NOMO-1 (cell line): ENCODE results near the gene SMPD3.

Source experiments
- DNase-seq, 2 experiments: peaks; one replicate each; lab custom pipeline; 2025; ENCODE audit not compliant: unreplicated experiment in 2 of 2; lab: John Stamatoyannopoulos, UW

SMPD3 gene

GRCh38 chr16:68372381-68372720 is 76.0 kb downstream of the SMPD3 start:
- DNase-seq, result no peak

- no peak for DNase-seq
These were observed 76.5 kb downstream of the SMPD3 start for GRCh38 chr16:68371706-68372380.

DNA sequence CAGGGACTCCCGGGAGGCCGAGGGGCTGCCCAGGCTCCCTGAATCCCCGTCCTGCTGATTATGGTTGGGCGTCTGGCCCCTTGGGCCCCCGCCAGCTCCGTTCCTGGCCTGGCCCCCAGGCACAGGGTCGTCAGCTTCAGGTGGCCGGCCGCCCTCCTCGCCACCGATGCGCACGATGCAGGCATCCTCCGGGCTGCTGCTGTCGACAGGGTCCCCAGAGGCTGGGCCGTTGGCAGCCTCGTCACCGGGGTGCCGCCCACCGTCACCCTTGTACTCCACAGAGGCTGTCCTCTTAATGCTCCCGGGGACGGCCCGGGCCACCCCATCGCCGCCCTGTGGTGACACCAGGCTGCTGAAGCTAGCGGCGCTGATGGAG is 77.0 kb downstream of the SMPD3 start:
- no peak for DNase-seq

GRCh38 chr16:68370581-68371275 is 77.6 kb downstream of the SMPD3 start:
- DNase-seq, result no peak

GRCh38 chr16:68369697-68370580 is 78.4 kb downstream of the SMPD3 start:
- DNase-seq, result peak; percentile 82 to 86

- DNase-seq, result no peak
These were observed 79.1 kb downstream of the SMPD3 start for GRCh38 chr16:68369168-68369567.

GRCh38 chr16:68368301-68368888 is 79.9 kb downstream of the SMPD3 start:
- DNase-seq, result no peak

DNA sequence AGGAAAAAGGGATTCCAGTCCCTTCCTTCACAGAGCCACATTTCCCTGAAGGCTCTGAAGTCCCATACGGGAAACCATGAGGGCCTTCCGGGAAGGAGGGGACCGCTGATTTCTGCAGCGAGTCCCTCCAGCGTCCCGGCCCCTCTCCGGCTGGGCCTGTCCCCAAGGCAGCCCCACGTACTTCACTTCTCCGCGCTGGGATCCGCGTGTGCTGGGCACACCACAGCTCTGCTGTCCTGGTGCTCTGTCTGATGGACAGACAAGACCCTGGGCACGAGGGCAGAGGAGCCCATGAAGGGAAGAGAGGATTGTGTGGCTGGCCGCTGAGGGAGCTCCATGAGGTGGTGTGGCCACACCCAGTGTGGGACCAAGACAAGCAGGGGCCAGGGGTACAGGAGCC is 80.4 kb downstream of the SMPD3 start:
- DNase-seq, result no peak

DNA sequence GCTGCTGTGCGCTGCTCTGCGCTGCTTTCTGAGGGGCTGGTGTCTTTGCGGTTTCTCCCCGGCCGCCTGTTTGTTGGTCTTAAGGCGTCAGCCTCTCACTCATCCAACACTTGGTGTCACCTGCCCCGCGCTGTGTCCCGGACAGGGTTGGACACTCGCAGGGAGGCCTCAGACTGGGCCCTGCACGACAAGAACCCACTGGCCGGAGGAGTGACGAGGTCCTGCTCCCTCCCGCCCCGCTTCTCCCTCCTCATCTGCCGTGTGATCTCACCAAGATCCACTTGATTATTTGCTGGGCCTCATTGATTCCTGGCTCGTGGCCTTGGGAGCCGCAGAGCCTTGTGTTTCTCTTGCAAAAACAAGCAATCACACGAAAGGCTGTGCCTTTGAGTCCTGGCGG is 80.9 kb downstream of the SMPD3 start:
- DNase-seq, result no peak

DNA sequence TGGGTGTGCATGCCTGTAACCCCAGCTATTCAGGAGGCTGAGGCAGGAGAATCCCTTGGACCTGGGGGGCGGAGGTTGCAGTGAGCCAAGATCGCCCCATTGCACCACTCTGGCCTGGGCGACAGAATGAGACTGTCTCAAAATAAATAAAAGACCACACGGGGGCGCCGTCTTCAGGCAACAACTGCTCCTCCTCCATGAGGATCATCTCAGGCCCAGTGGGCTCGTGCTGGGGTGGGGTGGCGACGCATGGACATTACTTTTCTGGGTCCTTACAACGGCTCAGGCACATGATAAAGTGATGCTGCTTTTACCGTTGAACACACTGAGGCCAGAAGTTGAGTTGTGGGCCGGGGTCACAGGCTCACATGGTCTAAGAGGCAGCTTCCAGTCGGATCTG is 81.3 kb downstream of the SMPD3 start:
- peak; percentile 11 to 26 for DNase-seq

- DNase-seq, result no peak
These were observed 82.2 kb downstream of the SMPD3 start for GRCh38 chr16:68366062-68366461.

DNA sequence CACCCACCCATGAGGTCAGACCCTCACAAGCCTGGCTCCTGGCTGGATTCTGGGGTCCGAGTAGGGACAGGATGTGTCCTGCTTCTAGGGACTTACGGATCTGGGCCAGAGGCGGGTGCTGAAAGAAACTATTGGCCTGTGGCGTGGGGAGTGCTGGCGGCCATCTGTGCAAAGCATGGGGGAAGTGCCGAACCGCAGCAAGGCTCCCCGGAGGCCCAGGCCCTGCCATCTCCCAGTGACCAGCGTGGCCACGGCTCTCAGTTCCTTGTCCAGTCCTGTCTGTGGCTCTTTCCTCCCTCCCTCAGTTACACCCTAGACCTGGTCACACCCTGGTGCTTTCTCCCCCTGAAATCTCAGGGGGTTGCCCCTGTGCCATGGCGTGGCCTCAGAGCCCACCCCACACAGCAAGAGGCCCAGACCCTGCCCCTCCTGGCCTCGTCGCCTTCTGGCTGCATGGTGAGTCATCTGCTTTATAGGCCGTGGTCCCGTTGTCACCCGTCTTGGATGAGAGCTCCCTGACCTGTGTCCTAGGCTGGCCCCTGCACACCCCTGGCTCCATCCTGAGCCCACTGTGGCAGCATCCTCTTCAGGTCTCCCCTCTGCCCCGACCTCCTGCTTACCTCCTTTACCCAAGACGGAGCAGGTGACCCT is 83.0 kb downstream of the SMPD3 start:
- DNase-seq, result no peak

- DNase-seq, result no peak
These were observed 83.7 kb downstream of the SMPD3 start for GRCh38 chr16:68364561-68364998.

DNA sequence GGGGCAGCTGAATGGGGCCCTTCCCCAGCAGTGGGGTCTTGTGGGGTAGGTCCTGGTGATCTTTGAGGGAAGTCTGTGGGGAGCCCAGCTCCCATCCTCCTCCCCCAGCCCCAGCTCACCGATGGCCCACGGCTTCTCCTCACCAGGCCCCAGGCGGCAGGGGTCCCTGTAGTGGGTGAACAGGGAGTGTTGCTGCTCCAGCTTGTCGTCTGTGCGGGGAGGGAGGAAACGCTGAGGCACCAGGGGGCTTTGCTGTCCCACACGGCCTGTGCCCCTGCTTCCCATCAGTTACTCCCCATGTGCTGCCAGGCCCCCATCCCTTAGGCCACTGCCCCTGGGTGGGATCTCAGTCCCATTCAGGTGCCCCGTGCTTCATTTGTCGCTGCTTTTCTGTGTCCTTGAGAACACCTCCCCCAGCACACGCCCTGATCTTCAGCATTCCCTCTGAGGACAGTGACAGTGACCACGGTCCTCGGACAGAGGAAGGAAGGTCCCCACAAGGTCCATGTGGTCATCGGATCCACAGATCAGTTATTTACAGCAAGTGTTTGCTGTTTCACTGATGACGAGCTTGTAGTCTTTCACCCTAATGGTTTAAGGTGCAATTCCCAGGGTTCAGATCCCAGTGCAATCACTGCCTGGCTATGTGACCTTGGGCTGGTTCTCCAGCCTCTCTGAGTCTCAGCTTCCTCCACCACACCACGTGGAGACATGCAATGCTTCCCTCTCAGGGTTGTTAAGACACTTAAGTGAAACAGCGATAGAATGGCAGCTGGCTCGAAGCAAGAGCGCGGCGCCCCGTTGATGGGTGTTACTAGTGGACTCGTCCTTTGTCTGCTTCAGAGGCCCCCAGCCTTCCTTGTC is 84.4 kb downstream of the SMPD3 start:
- no peak for DNase-seq

GRCh38 chr16:68362947-68363657 is 85.2 kb downstream of the SMPD3 start:
- DNase-seq, result no peak

GRCh38 chr16:68362262-68362913 is 85.9 kb downstream of the SMPD3 start:
- DNase-seq, result no peak

- no peak for DNase-seq
These were observed 86.8 kb downstream of the SMPD3 start for GRCh38 chr16:68361485-68361884.

DNA sequence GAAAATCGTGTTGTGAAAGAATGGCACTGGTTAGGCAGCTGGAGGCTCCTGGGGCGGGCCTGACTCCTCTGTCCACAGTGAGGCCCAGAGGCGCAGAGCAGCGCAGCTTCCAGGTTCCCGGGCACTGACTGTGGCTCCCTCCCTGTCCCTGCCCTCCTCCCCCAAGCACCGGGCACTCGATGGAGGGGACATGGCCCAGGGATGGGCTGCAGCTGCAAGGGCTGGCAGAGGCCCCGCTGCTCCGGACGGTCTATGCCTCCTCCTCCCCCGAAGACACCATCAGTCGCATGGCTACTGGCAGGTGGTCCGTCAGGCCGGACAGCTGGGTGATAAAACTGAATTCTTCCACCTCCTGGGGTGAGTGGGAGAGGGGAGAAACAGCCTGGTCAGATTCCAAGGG is 87.4 kb downstream of the SMPD3 start:
- no peak for DNase-seq

GRCh38 chr16:68360547-68360946 is 87.8 kb downstream of the SMPD3 start:
- no peak for DNase-seq
